GM18498 (cell line): ENCODE data around the gene RDX.
"Not testable (repeated sequence)": the region's sequence is repeated elsewhere in the genome, so short reads cannot be mapped to it uniquely, and the experiment has no call there.

ENCODE experiments used
- ATAC-seq: cut with Tn5 transposase; IDR thresholded peaks from one replicate; pipeline ENCODE4 v1.9.1; 2021; ENCODE audit warnings: mild to moderate bottlenecking, moderate library complexity; ENCODE audit not compliant: unreplicated experiment

Gene RDX

GRCh38 chr11:110279881-110280280, 16.5 kb downstream of the RDX start:
- ATAC-seq = no peak

GRCh38 chr11:110272919-110273318, 23.5 kb downstream of the RDX start:
- ATAC-seq = no peak

- no peak for ATAC-seq
These were observed 26.4 kb downstream of the RDX start for GRCh38 chr11:110269996-110270395.

GRCh38 chr11:110268441-110268840, 28.0 kb downstream of the RDX start:
- no peak for ATAC-seq

- ATAC-seq = no peak
These were observed 34.4 kb downstream of the RDX start for GRCh38 chr11:110262072-110262403.

GRCh38 chr11:110261195-110262071, 35.0 kb downstream of the RDX start:
- ATAC-seq = no peak

GRCh38 chr11:110253525-110253924, 42.9 kb downstream of the RDX start:
- no peak for ATAC-seq

GRCh38 chr11:110251836-110252235, 44.6 kb downstream of the RDX start:
- ATAC-seq = no peak

- ATAC-seq = no peak
These were observed 46.2 kb downstream of the RDX start for GRCh38 chr11:110250168-110250567.

GRCh38 chr11:110249766-110250165, 46.6 kb downstream of the RDX start:
- ATAC-seq = no peak

- ATAC-seq = no peak
These were observed 47.3 kb downstream of the RDX start for GRCh38 chr11:110249066-110249465.

GRCh38 chr11:110243791-110244190, 52.6 kb downstream of the RDX start:
- ATAC-seq = no peak

GRCh38 chr11:110242746-110243145, 53.7 kb downstream of the RDX start:
- ATAC-seq = no peak

GRCh38 chr11:110242188-110242587, 54.2 kb downstream of the RDX start:
- ATAC-seq = no peak

- no peak for ATAC-seq
These were observed 60.4 kb downstream of the RDX start for GRCh38 chr11:110235966-110236365.

GRCh38 chr11:110230377-110230776, 66.0 kb downstream of the RDX start:
- no peak for ATAC-seq

GRCh38 chr11:110219006-110219785, 77.2 kb downstream of the RDX start:
- no peak for ATAC-seq

- no peak for ATAC-seq
These were observed 78.5 kb downstream of the RDX start for GRCh38 chr11:110217936-110218335.

GRCh38 chr11:110217223-110217877, 79.1 kb downstream of the RDX start:
- ATAC-seq = no peak

- ATAC-seq = not testable (repeated sequence)
These were observed 87.1 kb downstream of the RDX start for GRCh38 chr11:110209313-110209694.

GRCh38 chr11:110208678-110209312, 87.6 kb downstream of the RDX start:
- not testable (repeated sequence) for ATAC-seq
